ENCODE results near the gene STN1.

DNA sequence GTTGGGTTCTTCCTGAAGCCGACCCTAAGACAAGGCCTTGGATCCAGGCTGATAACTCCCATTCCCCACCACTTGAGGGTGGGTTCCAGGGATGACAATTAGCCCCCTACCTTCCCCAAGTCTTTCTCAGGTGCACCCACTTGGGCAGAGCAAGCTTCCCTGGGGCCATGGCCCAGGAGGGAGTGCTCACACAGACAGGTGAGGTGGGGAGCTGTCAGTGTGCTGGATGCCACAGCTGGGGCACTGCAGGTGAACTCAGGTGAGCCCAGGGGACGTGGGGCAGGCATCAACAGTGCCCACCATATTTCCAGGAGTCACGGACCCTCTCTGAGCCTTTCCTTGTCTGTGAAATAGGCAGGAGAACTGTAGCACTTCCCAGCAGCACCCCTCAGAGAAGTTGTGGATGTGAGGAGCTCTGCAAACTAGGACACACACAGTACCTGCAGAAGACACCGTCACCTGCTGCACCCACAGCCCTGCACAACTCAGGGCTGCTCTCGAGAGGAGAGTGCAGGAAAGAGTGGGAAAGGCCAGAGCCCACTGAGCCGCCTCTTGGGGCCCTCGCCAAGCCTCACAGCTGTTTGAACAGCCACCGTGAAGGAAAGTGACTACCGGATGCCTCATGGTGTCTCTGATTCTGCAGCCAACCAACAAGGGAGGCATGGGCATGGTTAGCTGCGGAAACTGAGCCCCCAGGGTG, 80.5 kb downstream of the STN1 start:
- TF ChIP-seq, protein P1, sequence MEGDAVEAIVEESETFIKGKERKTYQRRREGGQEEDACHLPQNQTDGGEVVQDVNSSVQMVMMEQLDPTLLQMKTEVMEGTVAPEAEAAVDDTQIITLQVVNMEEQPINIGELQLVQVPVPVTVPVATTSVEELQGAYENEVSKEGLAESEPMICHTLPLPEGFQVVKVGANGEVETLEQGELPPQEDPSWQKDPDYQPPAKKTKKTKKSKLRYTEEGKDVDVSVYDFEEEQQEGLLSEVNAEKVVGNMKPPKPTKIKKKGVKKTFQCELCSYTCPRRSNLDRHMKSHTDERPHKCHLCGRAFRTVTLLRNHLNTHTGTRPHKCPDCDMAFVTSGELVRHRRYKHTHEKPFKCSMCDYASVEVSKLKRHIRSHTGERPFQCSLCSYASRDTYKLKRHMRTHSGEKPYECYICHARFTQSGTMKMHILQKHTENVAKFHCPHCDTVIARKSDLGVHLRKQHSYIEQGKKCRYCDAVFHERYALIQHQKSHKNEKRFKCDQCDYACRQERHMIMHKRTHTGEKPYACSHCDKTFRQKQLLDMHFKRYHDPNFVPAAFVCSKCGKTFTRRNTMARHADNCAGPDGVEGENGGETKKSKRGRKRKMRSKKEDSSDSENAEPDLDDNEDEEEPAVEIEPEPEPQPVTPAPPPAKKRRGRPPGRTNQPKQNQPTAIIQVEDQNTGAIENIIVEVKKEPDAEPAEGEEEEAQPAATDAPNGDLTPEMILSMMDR (IDR thresholded peaks at IDR 0.05) = no peak
- no peak for TF ChIP-seq POLR2A (IDR thresholded peaks at IDR 0.05)

All from Peyer's patch (tissue), 4 donors.